HCT116 (cell line): ENCODE data around the gene FAM228B. TPM values are rescaled to one million over a fixed set of nuclear protein-coding genes. Genes with fewer than 3 reads are reported as not detected.

Experiments used
- ATAC-seq: fragments of 200-7000 bp; cut with Tn5 transposase; 2 replicates; pipeline ENCODE4 v1.9.1; 2020; ENCODE audit warnings: mild to moderate bottlenecking, moderate library complexity
- BruUV-seq: library from RNA; stranded (reverse); fragments of 400-500 nt; replicated peaks from 2 replicates; lab custom pipeline; 2021; lab: Mats Ljungman, UMichigan
- CTCF ChIA-PET: fragments of 300-600 bp; sonication (Branson Sonifier 250); formaldehyde crosslinking; loops from one replicate; lab custom pipeline; 2021; ENCODE audit warnings: antibody characterized with exemption; lab: Charles Lee
- POLR2A ChIA-PET: fragments of 300-600, 350-600 bp; sonication (Branson Sonifier 250); formaldehyde crosslinking; loops from one replicate; lab custom pipeline; 2021; ENCODE audit warnings: antibody characterized with exemption; lab: Charles Lee
- RAD21 ChIA-PET, 2 experiments: fragments of 300-600 bp; sonication (Branson Sonifier 250); formaldehyde crosslinking; loops; one replicate each; lab custom pipeline; 2023; ENCODE audit warnings: low total read pairs in 2 of 2; ENCODE audit not compliant: uncharacterized antibody in 2 of 2, unreplicated experiment in 2 of 2, low non-redundant PET in 1 of 2; lab: Charles Lee
- DNase-seq: peaks from one replicate; pipeline ENCODE4 v3.0.0-alpha.2; 2010; ENCODE audit warnings: low read depth, low spot score
- H2AFZ ChIP-seq: fragments of 200-600 bp; shearing (Covaris generic), sonication (generic); 2 replicates; pipeline ENCODE4 v1.6.1; 2017; ENCODE audit warnings: low read depth, mixed run types, mixed read lengths, antibody characterized with exemption, low read length; ENCODE audit not compliant: poor library complexity, severe bottlenecking
- H3K27ac ChIP-seq: 2 replicates; pipeline ENCODE4 v1.5.1; 2012; ENCODE audit warnings: low read depth, low read length
- H3K27me3 ChIP-seq: fragments of 200-600 bp; sonication (generic); 2 replicates; pipeline ENCODE4 v1.6.1; 2016; ENCODE audit warnings: mixed run types, low read length, mixed read lengths; ENCODE audit not compliant: insufficient read depth
- H3K36me3 ChIP-seq, 2 experiments: fragments of 200-500 bp in 1 of 2; fragments of 200-600 bp in 1 of 2; sonication (Bioruptor generic) in 1 of 2; sonication (generic) in 1 of 2; 2 replicates each; pipeline versions ENCODE4 v1.5.1 to v1.6.1; 2014 to 2016; ENCODE audit warnings: low read length in 2 of 2, inconsistent platforms in 1 of 2, mixed read lengths in 1 of 2, mixed run types in 1 of 2; ENCODE audit not compliant: insufficient read depth in 2 of 2, control insufficient read depth in 1 of 2
- H3K4me1 ChIP-seq, 2 experiments: fragments of 200-600 bp in 1 of 2; sonication (generic) in 1 of 2; 2 replicates each; pipeline versions ENCODE4 v1.5.1 to v1.6.1; 2012 to 2017; ENCODE audit warnings: low read length in 2 of 2, inconsistent platforms in 1 of 2, mild to moderate bottlenecking in 1 of 2, mixed read lengths in 1 of 2, mixed run types in 1 of 2, moderate library complexity in 1 of 2; ENCODE audit not compliant: insufficient read depth in 2 of 2, control insufficient read depth in 1 of 2
- H3K4me2 ChIP-seq: fragments of 200-600 bp; sonication (generic); 2 replicates; pipeline ENCODE4 v1.6.1; 2017; ENCODE audit warnings: mixed run types, low read length, mixed read lengths
- H3K4me3 ChIP-seq, 2 experiments: fragments of 200-600 bp in 1 of 2; sonication (generic) in 1 of 2; replicated peaks in 1 of 2; 2 replicates each; pipeline ENCODE4 v1.5.1; 2011 to 2016; ENCODE audit warnings: low read length in 2 of 2, control low read depth in 1 of 2, low read depth in 1 of 2, mild to moderate bottlenecking in 1 of 2, mixed read lengths in 1 of 2, mixed run types in 1 of 2
- H3K79me2 ChIP-seq: fragments of 200-600 bp; sonication (generic); 2 replicates; pipeline ENCODE4 v1.6.1; 2017; ENCODE audit warnings: mild to moderate bottlenecking, mixed run types, low read length, moderate library complexity, mixed read lengths; ENCODE audit not compliant: insufficient read depth
- H3K9ac ChIP-seq: fragments of 200-600 bp; sonication (generic); 2 replicates; pipeline ENCODE4 v1.6.1; 2016; ENCODE audit warnings: low read length, mixed read lengths
- H3K9me2 ChIP-seq: fragments of 200-600 bp; sonication (generic), shearing (Covaris generic); 2 replicates; pipeline ENCODE4 v1.6.1; 2017; ENCODE audit warnings: mixed run types, mild to moderate bottlenecking, moderate library complexity; ENCODE audit not compliant: insufficient read depth
- H3K9me3 ChIP-seq, 2 experiments: fragments of 200-500 bp in 1 of 2; fragments of 200-600 bp in 1 of 2; sonication (Bioruptor generic) in 1 of 2; sonication (generic) in 1 of 2; 2 replicates each; pipeline ENCODE4 v1.6.1; 2014 to 2017; ENCODE audit warnings: low read length in 2 of 2, mixed read lengths in 2 of 2, inconsistent platforms in 1 of 2, low read depth in 1 of 2, mild to moderate bottlenecking in 1 of 2, mixed run types in 1 of 2, moderate library complexity in 1 of 2; ENCODE audit not compliant: control insufficient read depth in 1 of 2, insufficient read depth in 1 of 2
- H4K20me1 ChIP-seq: fragments of 200-600 bp; sonication (generic), shearing (Covaris generic); 2 replicates; pipeline ENCODE4 v1.6.1; 2017; ENCODE audit warnings: mixed run types, mild to moderate bottlenecking, moderate library complexity; ENCODE audit not compliant: insufficient read depth
- CBX3 ChIP-seq: IDR thresholded peaks from 2 replicates; pipeline ENCODE4 v1.6.1; 2012; ENCODE audit warnings: low read depth
- FOSL1 ChIP-seq: IDR thresholded peaks from 2 replicates; pipeline ENCODE4 v1.6.1; 2012; ENCODE audit warnings: low read depth
- SRF ChIP-seq: IDR thresholded peaks from 2 replicates; pipeline ENCODE4 v1.6.1; 2012; ENCODE audit warnings: low read depth
- TCF7L2 ChIP-seq: IDR thresholded peaks from 2 replicates; pipeline ENCODE4 v1.7.0; 2011; ENCODE audit warnings: borderline replicate concordance, inconsistent platforms; ENCODE audit not compliant: insufficient read depth, insufficient read length; ENCODE audit errors: extremely low read depth
- YY1 ChIP-seq: IDR thresholded peaks from 2 replicates; pipeline ENCODE4 v1.6.1; 2011; ENCODE audit warnings: low read length, low read depth, moderate library complexity, mild to moderate bottlenecking; ENCODE audit not compliant: insufficient replicate concordance; ENCODE audit errors: extremely low read depth
- ZNF274 ChIP-seq: fragments of 200-500 bp; sonication (Bioruptor generic); IDR thresholded peaks from 2 replicates; pipeline ENCODE4 v1.6.1; 2014; ENCODE audit warnings: mild to moderate bottlenecking, low read depth, low read length, inconsistent platforms
- intact Hi-C: fragments of 100-400 bp; cut with micrococcal nuclease; formaldehyde crosslinking; loops from 2 replicates; pipeline ENCODE4 v1.10.0; 2022
- total RNA-seq: library from RNA; stranded (reverse); gene quantifications from one replicate; pipeline ENCODE4 v1.2.1, GENCODE V29; 2021; ENCODE audit not compliant: unreplicated experiment
- TF ChIP-seq, protein P1 (sequence below): IDR thresholded peaks from 2 replicates; pipeline ENCODE4 v1.6.1; 2012
- TF ChIP-seq, protein P2 (sequence below): IDR thresholded peaks from 2 replicates; pipeline ENCODE4 v1.6.1; 2012; ENCODE audit warnings: low read depth

FAM228B gene
- total RNA-seq, 1 experiment from 2014 or later, result 5.6 TPM

DNA sequence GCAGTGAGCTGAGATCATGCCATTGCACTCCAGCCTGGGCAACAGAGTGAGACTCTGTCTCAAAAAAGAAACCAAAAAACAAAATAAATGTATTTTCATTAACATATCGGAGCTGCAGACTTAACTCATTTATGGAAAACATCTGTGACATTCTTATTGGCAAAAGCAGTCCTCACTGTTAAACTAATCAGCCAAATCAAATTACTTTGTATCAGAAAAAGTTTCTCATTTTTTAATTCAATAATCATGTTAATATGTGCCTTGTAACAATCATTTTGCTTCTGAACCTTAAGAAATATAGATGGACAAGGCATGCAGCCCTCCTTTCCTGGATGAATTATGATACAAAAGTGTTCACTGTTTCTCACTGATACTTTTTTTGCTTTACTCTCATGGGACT is 20.6 kb upstream of the FAM228B start:
- H4K20me1 ChIP-seq, result no peaks in the 10 kb centered on the region
- H3K27ac ChIP-seq, result no peak overlapping the region
- no peaks in the 10 kb centered on the region for H3K4me1 ChIP-seq
- ChIA-PET RAD21 (no interaction called here), POLR2A (no interaction called here), CTCF (interaction anchor here (2.0 kb wide), 1 partner anchor 18 kb away, joined by 8 read pairs; the partner anchor contains the start of gene TP53I3)
- ATAC-seq, result no peak
- no TSS peak for BruUV-seq
- no peak overlapping the region for H3K4me3 ChIP-seq
- H3K79me2 ChIP-seq, result no peaks in the 10 kb centered on the region
- DNase-seq, result no peak
- no peak overlapping the region for H3K9ac ChIP-seq
- TF ChIP-seq, protein P1, sequence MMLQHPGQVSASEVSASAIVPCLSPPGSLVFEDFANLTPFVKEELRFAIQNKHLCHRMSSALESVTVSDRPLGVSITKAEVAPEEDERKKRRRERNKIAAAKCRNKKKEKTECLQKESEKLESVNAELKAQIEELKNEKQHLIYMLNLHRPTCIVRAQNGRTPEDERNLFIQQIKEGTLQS, result no peak
- TF ChIP-seq CBX3, result no peak
- TF ChIP-seq TCF7L2, result no peak
- TF ChIP-seq ZNF274, result no peak
- no peak for TF ChIP-seq FOSL1
- TF ChIP-seq, protein P2, sequence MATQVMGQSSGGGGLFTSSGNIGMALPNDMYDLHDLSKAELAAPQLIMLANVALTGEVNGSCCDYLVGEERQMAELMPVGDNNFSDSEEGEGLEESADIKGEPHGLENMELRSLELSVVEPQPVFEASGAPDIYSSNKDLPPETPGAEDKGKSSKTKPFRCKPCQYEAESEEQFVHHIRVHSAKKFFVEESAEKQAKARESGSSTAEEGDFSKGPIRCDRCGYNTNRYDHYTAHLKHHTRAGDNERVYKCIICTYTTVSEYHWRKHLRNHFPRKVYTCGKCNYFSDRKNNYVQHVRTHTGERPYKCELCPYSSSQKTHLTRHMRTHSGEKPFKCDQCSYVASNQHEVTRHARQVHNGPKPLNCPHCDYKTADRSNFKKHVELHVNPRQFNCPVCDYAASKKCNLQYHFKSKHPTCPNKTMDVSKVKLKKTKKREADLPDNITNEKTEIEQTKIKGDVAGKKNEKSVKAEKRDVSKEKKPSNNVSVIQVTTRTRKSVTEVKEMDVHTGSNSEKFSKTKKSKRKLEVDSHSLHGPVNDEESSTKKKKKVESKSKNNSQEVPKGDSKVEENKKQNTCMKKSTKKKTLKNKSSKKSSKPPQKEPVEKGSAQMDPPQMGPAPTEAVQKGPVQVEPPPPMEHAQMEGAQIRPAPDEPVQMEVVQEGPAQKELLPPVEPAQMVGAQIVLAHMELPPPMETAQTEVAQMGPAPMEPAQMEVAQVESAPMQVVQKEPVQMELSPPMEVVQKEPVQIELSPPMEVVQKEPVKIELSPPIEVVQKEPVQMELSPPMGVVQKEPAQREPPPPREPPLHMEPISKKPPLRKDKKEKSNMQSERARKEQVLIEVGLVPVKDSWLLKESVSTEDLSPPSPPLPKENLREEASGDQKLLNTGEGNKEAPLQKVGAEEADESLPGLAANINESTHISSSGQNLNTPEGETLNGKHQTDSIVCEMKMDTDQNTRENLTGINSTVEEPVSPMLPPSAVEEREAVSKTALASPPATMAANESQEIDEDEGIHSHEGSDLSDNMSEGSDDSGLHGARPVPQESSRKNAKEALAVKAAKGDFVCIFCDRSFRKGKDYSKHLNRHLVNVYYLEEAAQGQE, result no peak
- no peak for TF ChIP-seq SRF
- no peak for TF ChIP-seq YY1
- H2AFZ ChIP-seq, result no peak overlapping the region
- no peaks in the 10 kb centered on the region for H3K9me3 ChIP-seq
- no peaks in the 10 kb centered on the region for H3K27me3 ChIP-seq
- H3K9me2 ChIP-seq, result no peaks in the 10 kb centered on the region
- no peaks in the 10 kb centered on the region for H3K36me3 ChIP-seq
- no peak overlapping the region for H3K4me2 ChIP-seq
- intact Hi-C loops, result no loop called here
